ENCODE data around the gene LMAN1. TPM values are rescaled to one million over a fixed set of nuclear protein-coding genes. Genes with fewer than 3 reads are reported as not detected.
A peak's percentile ranks its signal among the peaks of the same experiment; 100 is the strongest.

The LMAN1 gene
- total and polyA plus RNA-seq, 2 of the 4 experiments (the other 2 are of a cell fraction), result 83.1 to 213 TPM

DNA sequence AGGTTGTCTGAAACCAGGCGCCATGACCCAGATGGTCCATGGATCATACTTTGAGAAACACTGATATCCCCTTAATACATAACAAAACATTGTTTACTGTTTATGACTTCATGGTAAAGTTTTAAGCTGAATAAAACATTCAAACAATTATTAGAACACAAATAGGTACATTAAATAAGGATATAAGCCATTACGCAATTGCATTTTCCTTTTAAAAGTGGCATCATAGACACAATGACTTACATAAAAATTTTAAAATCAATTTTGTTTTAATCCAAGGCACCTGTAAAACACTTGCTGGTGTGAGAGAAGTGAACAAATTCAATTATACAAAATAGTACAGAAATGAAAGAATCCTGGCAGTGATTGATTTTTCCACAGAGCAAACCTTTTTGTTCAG, 30.4 kb downstream of the LMAN1 start:
- DNase-seq, result no peak
- H2BK15ac ChIP-seq (ENCODE audit: low read depth, low read length), result no peak overlapping the region
- peaks cover 2% of the 10 kb centered on the region; the same call in 1 of the 2 replicates for H4K20me1 ChIP-seq (ENCODE audit: insufficient read depth, low read length)
- no CpG with 5 or more reads among the region's 2 CpGs for WGBS, 2 experiments (ENCODE audit: extremely low coverage in 2 of 2, insufficient read length in 1 of 2)
- H2AFZ ChIP-seq (replicated peaks; ENCODE audit: low read length, poor library complexity), result no peak overlapping the region
- no peak overlapping the region for H3K18ac ChIP-seq (ENCODE audit: low read depth, low read length)
- no peak overlapping the region for H3K27ac ChIP-seq (ENCODE audit: insufficient read depth, low read length)
- no peak overlapping the region for H3K56ac ChIP-seq (ENCODE audit: extremely low read depth, insufficient read depth, low read length)
- no peak overlapping the region for H2BK20ac ChIP-seq (ENCODE audit: low read depth, low read length)
- ATAC-seq (ENCODE audit: low read depth), result no peak
- H3K9ac ChIP-seq (ENCODE audit: low read depth, low read length), result no peak overlapping the region
- no peak overlapping the region for H2BK5ac ChIP-seq (ENCODE audit: low read depth, low read length, poor library complexity, severe bottlenecking)
- H4K5ac ChIP-seq (ENCODE audit: low read depth, low read length), result no peak overlapping the region
- H3K23ac ChIP-seq (ENCODE audit: low read depth, low read length), result no peak overlapping the region
- ChIA-PET POLR2A (ENCODE audit: unreplicated experiment) (no interaction called here), CTCF (no interaction called here)
- dilution Hi-C loops (cut with HindIII; ENCODE audit: low sequenced_read_pairs, unreplicated experiment), result no loop called here
- in situ Hi-C loops (cut with MboI; ENCODE audit: low sequenced_read_pairs), result no loop called here
- BruUV-seq (replicated peaks), result no TSS peak
- no peak overlapping the region for H2AK5ac ChIP-seq (ENCODE audit: low read depth, low read length)
- H3K36me3 ChIP-seq (ENCODE audit: control insufficient read depth, insufficient read depth, low read length), result peaks cover 30% of the 10 kb centered on the region
- peaks cover 2 to 6% of the 10 kb centered on the region in 2 experiments; a peak in 2 of 4 replicates for H3K79me1 ChIP-seq (ENCODE audit: low read depth in 1 of 2, low read length in 2 of 2)
- no peak overlapping the region for H4K91ac ChIP-seq (ENCODE audit: insufficient read depth, low read depth, low read length)
- H3K4me3 ChIP-seq (ENCODE audit: insufficient read depth, low read depth, low read length), result no peak overlapping the region
- H2BK120ac ChIP-seq (ENCODE audit: low read depth, low read length), result no peak overlapping the region
- H3K9me1 ChIP-seq (ENCODE audit: insufficient read depth, low read length), result peaks cover 2% of the 10 kb centered on the region; the same call in 1 of the 2 replicates
- no peak overlapping the region for H3K4me2 ChIP-seq (ENCODE audit: low read depth, low read length)
- intact Hi-C loops (cut with micrococcal nuclease), result no loop called here
- TF ChIP-seq RAD21 (IDR thresholded peaks at IDR 0.05; ENCODE audit: low read length), result no peak
- TF ChIP-seq CEBPB (IDR thresholded peaks at IDR 0.05; ENCODE audit: low read depth, low read length), result peak; percentile 74
- TF ChIP-seq BHLHE40 (IDR thresholded peaks at IDR 0.05; ENCODE audit: low read depth, low read length), result no peak
- TF ChIP-seq FOS (IDR thresholded peaks at IDR 0.05; ENCODE audit: low read depth, low read length), result no peak
- H3K9me3 ChIP-seq (ENCODE audit: control insufficient read depth, insufficient read depth, low read length), result no peaks in the 10 kb centered on the region
- no peak overlapping the region for H2AK9ac ChIP-seq (replicated peaks; ENCODE audit: low read depth, low read length, poor library complexity)
- H3K4me1 ChIP-seq (ENCODE audit: control insufficient read depth, insufficient read depth, low read length), result no peaks in the 10 kb centered on the region
- no peaks in the 10 kb centered on the region for H3K27me3 ChIP-seq (ENCODE audit: control insufficient read depth, insufficient read depth, low read length)
- no peak overlapping the region for H3K14ac ChIP-seq (replicated peaks; ENCODE audit: low read depth, low read length)
- H3K4ac ChIP-seq (ENCODE audit: low read depth, low read length), result no peak overlapping the region
- no peak overlapping the region for H4K8ac ChIP-seq (ENCODE audit: low read depth in 2 of 2, low read length in 2 of 2)
